Parathyroid adenoma (tissue), 2 donors: ENCODE measurements around the gene MT1E.

Source experiments
- H2AFZ ChIP-seq: fragments of 300-600 bp; sonication (generic); one replicate; pipeline ENCODE4 v1.7.0; 2017; ENCODE audit warnings: antibody characterized with exemption, mild to moderate bottlenecking
- H3K27ac ChIP-seq: fragments of 300-600 bp; sonication (generic); one replicate; pipeline ENCODE4 v1.7.0; 2017
- H3K27me3 ChIP-seq: fragments of 300-600 bp; sonication (generic); one replicate; pipeline ENCODE4 v1.7.0; 2017; ENCODE audit warnings: low read length; ENCODE audit not compliant: control insufficient read depth, insufficient read depth
- H3K36me3 ChIP-seq: fragments of 300-600 bp; sonication (generic); one replicate; pipeline ENCODE4 v1.7.0; 2017; ENCODE audit warnings: low read length; ENCODE audit not compliant: control insufficient read depth, insufficient read depth
- H3K4me1 ChIP-seq: fragments of 300-600 bp; sonication (generic); one replicate; pipeline ENCODE4 v1.7.0; 2017; ENCODE audit warnings: control low read depth
- H3K4me2 ChIP-seq: fragments of 300-600 bp; sonication (generic); one replicate; pipeline ENCODE4 v1.7.0; 2017; ENCODE audit warnings: low read length
- H3K4me3 ChIP-seq: fragments of 300-600 bp; sonication (generic); one replicate; pipeline ENCODE4 v1.7.0; 2017; ENCODE audit warnings: low read depth, low read length
- H3K79me2 ChIP-seq: fragments of 300-600 bp; sonication (generic); one replicate; pipeline ENCODE4 v1.7.0; 2017; ENCODE audit warnings: control low read depth
- H3K9ac ChIP-seq: fragments of 300-600 bp; sonication (generic); one replicate; pipeline ENCODE4 v1.7.0; 2017; ENCODE audit warnings: mild to moderate bottlenecking
- H3K9me3 ChIP-seq: fragments of 300-600 bp; sonication (generic); one replicate; pipeline ENCODE4 v1.7.0; 2017; ENCODE audit warnings: low read length; ENCODE audit not compliant: control insufficient read depth
- CTCF ChIP-seq: fragments of 300-600 bp; sonication (generic); IDR thresholded peaks from one replicate; pipeline ENCODE4 v1.7.0; 2017; ENCODE audit warnings: antibody characterized with exemption, mild to moderate bottlenecking
- donor health status: primary hyperparathyroidism.

MT1E gene

GRCh38 chr16:56653218-56653617 lies 27.6 kb downstream of the MT1E start:
- Histone ChIP-seq H3K36me3 (no peaks in the 10 kb centered on the region), H3K4me1 (peaks cover 7% of the 10 kb centered on the region), H3K4me2 (no peak overlapping the region)

GRCh38 chr16:56657555-56658326 lies 32.2 kb downstream of the MT1E start, which contains the start of gene MT1F:
Gene MT1F, plus strand, starts transcription at chr16:56657959. Its CDS starts 100 bp downstream, at chr16:56658059.
- no peaks in the 10 kb centered on the region for H3K36me3 ChIP-seq
- H2AFZ ChIP-seq, result peak within 1 kb of the TSS; percentile 85
- H3K4me1 ChIP-seq, result peaks cover 8% of the 10 kb centered on the region
- H3K4me3 ChIP-seq, result peak within 1 kb of the TSS; percentile 45
- H3K27ac ChIP-seq, result no peak within 1 kb of the TSS
- H3K4me2 ChIP-seq, result peak within 1 kb of the TSS; percentile 64
- no peaks in the 10 kb centered on the region for H3K79me2 ChIP-seq
- no peak within 1 kb of the TSS for H3K9ac ChIP-seq
- H3K9me3 ChIP-seq, result no peaks in the 10 kb centered on the region
- no peaks in the 10 kb centered on the region for H3K27me3 ChIP-seq
- no peak for TF ChIP-seq CTCF

More at GRCh38 chr16:56653218-56653617, 27.6 kb downstream of the MT1E start:
- Histone ChIP-seq H3K4me3 (no peak overlapping the region), H3K27ac (no peak overlapping the region), H3K79me2 (no peaks in the 10 kb centered on the region), H2AFZ (no peak overlapping the region), H3K27me3 (no peaks in the 10 kb centered on the region), H3K9ac (no peak overlapping the region), H3K9me3 (no peaks in the 10 kb centered on the region)
- no peak for TF ChIP-seq CTCF

- peak overlapping the region; percentile 85 for H2AFZ ChIP-seq
- no peaks in the 10 kb centered on the region for H3K36me3 ChIP-seq
- no peak overlapping the region for H3K9ac ChIP-seq
- H3K79me2 ChIP-seq, result no peaks in the 10 kb centered on the region
- H3K27ac ChIP-seq, result no peak overlapping the region
- peak overlapping the region; percentile 45 for H3K4me3 ChIP-seq
- no peaks in the 10 kb centered on the region for H3K27me3 ChIP-seq
- H3K4me1 ChIP-seq, result peaks cover 8% of the 10 kb centered on the region
- no peak for TF ChIP-seq CTCF
- peak overlapping the region; percentile 64 for H3K4me2 ChIP-seq
- no peaks in the 10 kb centered on the region for H3K9me3 ChIP-seq
Observed at GRCh38 chr16:56658327-56658875, 32.8 kb downstream of the MT1E start.

GRCh38 chr16:56662357-56663354 lies 37.1 kb downstream of the MT1E start:
- Histone ChIP-seq H3K27ac (no peak overlapping the region), H3K4me2 (no peak overlapping the region), H3K4me3 (no peak overlapping the region), H2AFZ (no peak overlapping the region), H3K9ac (no peak overlapping the region), H3K4me1 (peaks cover 5% of the 10 kb centered on the region), H3K79me2 (no peaks in the 10 kb centered on the region), H3K36me3 (no peaks in the 10 kb centered on the region), H3K27me3 (peaks cover 2% of the 10 kb centered on the region), H3K9me3 (no peaks in the 10 kb centered on the region)
- no peak for TF ChIP-seq CTCF
